ENCODE measurements around the gene ANKRD13D.

Gene ANKRD13D

DNA sequence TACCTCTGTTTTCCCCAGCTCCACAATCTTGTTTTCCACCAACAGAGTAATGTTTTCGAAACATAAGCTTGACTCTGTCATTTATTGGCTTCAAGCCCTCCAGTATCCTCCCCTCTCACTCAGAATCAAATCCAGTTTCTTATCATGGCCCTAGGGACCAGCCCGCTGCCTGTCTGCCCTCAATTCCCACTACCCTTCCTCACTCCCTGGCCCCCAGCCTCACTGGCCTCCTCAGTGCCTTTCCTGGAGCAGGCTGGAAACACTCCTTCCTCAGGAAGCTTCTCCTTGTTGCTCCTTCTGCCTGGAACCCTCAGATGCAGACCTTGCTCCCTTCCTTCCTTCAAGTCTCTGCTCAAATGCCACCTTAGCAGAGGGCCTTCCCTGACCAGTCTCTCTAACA lies 60.4 kb downstream of the ANKRD13D start:
- H3K9me3 Mint-ChIP-seq = no peaks in the 10 kb centered on the region
- H3K4me1 Mint-ChIP-seq (ENCODE audit: low read depth) = peaks cover 79% of the 10 kb centered on the region
- H3K36me3 Mint-ChIP-seq (ENCODE audit: low read depth) = peaks cover 4% of the 10 kb centered on the region
- peak overlapping the region; percentile 42 for H3K27ac Mint-ChIP-seq
- no peak overlapping the region for H3K4me3 Mint-ChIP-seq
- no peak for DNase-seq
- no peaks in the 10 kb centered on the region for H3K27me3 Mint-ChIP-seq

DNA sequence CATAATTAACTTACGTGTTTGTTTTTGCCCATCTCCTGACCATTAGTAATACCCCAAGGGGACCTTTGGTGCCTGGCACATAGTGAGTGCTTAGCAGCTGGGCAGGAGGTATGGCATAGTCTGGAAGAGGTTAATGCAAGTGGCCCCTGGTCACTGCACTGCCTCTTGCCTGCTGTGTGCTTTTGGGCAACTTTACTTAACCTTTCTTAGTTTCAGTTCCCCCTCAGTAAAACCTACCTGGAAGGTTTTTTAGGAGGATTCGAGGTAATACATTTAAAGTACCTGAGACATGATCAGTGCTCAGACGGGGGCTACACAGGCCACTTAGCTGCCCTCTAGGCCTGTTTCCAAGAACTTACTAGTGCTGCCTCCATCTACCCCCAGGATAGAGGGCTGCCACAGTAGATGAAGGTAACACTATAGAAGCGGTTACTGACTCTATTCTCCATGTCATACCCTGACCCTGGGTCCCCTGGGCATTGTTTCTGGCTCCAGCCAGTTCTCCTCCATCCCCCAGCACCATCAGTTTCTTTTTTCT lies 60.9 kb downstream of the ANKRD13D start:
- no peak for DNase-seq
- Mint-ChIP-seq H3K27ac (peak overlapping the region; percentile 42), H3K4me3 (no peak overlapping the region), H3K36me3 (ENCODE audit: low read depth) (peaks cover 4% of the 10 kb centered on the region), H3K27me3 (no peaks in the 10 kb centered on the region), H3K9me3 (no peaks in the 10 kb centered on the region), H3K4me1 (ENCODE audit: low read depth) (peaks cover 79% of the 10 kb centered on the region)

DNA sequence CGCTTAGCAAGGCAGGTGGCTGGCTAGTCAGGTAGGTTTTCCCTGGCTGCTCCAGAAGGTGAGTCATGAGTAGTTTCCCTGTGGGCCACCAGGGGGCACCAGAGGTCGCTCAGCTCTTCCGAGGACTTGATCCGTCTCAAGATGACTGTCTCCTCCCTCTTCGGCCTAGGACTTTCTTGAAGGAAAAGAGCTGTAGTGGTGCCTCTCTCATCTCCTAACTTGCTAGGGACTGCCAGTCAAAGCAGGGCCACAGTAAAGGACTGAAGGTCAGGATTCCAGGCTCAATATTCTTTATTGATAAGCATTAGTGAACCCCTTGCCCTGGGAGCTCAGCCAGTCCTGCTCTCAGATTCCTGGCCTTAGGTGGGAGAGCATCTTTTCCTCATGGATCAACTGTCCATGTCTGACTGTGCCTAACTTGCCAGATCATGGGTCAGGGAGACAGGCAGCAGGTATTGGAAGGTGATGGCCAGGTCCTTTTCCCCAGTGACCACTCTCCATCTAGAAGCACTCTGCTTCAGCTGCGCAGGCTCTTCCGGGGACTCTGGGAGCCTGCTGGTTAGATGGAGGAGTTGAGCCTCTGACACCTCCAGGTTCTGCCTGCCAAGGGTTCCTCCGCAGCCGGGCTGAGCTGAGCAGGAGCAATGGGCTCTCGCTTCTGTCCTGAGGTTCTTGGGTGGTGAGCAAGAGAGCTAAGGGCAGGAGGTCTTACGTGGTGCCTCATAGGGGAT lies 62.3 kb downstream of the ANKRD13D start:
- Mint-ChIP-seq H3K36me3 (ENCODE audit: low read depth) (peaks cover 4% of the 10 kb centered on the region), H3K4me3 (peak overlapping the region; percentile 63), H3K27me3 (no peaks in the 10 kb centered on the region), H3K4me1 (ENCODE audit: low read depth) (peaks cover 65% of the 10 kb centered on the region), H3K9me3 (no peaks in the 10 kb centered on the region), H3K27ac (peak overlapping the region; percentile 90)
- peak; percentile 75 for DNase-seq

Data from activated T-cell treated with anti-CD3 and anti-CD28 coated beads, Interleukin-2, amount 50 U/mL, for 24 hours (primary cell).